Skin of body (tissue), 2 donors: ENCODE measurements around the gene CCDC179. TPM values are rescaled to one million over a fixed set of nuclear protein-coding genes. Genes with fewer than 3 reads are reported as not detected.

Experiments
- DNase-seq: peaks from one replicate; lab custom pipeline; 2025; lab: John Stamatoyannopoulos, UW
- total RNA-seq: library from RNA; depleted of rRNA; stranded (reverse); fragments of >200 nt; gene quantifications from one replicate; pipeline ENCODE4 v1.2.3, GENCODE V29; 2014

CCDC179 gene
- total RNA-seq, result not detected

DNA sequence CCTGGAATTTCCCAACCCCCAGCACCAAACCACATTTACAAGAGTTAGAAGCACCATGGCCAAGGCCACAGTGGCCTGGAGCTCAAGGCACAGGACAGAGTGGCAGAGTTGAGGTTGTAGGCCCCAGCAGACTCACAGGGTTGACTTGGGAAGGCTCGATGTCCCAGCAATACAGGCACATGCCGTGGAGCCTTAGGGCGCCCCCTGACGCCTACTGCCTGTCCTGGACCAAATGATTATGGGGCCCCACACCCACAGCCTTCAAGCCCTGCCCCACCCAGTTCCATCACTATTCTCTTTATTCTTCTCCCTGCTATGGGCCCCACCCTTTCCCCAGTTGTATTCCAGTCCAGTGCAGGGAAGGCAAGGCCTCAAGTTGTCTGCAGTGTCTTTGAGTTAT lies at the start of gene CCDC179:
TSS of gene CCDC179 (minus strand) at position 234 of the 400 bp plus-strand sequence. CDS start at position 181, 53 bp downstream.
- DNase-seq, result no peak

GRCh38 chr11:22903782-22904181 lies 43.5 kb upstream of the CCDC179 start:
- no peak for DNase-seq

DNA sequence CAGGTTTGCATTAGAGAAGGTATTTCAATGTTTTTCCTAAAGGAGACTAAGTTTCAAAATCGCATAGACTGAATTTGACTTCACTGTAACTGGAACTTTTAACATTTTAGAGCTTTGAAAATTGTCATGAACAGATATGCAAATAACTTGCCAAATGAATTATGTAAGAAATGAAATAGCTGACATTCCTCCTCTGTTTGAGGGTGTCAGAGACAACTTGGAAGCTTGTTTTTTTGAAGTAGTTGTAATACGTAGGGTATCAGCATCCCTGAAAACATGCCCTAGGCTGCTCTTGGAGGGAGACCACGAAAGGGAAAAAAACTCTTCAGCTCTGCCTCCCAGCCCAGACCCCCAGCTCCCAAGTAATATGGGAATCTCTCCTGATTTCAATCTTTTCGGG lies 41.3 kb upstream of the CCDC179 start:
- no peak for DNase-seq

- DNase-seq, result no peak
These were observed 40.7 kb upstream of the CCDC179 start for GRCh38 chr11:22900764-22901486.

- DNase-seq, result no peak
These were observed 37.8 kb upstream of the CCDC179 start for GRCh38 chr11:22898036-22898435.

DNA sequence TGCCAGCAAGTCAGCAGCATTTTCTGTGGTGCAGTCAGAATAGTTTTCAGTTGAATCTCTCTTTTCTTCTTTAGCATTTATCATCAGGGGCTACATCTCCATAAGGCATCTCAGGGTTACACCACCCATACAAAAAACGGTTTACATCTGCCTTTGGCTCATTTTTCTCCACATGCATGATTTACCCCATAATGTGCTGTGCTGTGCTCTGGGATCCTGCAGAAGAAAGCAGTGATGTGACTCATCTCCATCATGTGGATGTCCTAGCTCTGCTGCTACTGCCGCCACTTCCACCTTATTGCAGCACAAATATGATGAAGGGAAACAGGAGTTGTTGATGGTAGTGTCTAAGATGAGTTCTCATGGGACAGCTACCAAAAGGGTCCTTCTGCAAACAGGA lies 30.0 kb upstream of the CCDC179 start:
- DNase-seq, result no peak

DNA sequence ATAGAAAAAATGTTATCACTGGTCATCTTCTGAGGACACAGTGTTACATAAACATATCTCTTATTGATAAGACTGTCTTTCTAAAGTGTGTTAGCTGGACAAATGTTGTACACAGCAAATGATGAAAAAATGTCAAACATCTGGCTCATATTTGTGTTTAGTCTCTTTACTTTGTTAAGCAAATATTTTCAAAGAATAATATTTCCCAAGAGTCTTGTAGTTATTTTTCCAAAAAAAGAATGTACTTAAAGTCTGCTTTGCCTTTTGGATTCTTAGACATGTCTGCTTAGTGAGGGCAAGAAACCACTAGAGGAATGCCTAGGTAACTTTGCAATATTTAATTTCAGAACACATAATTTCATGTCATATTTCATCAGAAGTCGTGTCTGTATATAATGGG lies 23.9 kb upstream of the CCDC179 start:
- peak; percentile 6 for DNase-seq

DNA sequence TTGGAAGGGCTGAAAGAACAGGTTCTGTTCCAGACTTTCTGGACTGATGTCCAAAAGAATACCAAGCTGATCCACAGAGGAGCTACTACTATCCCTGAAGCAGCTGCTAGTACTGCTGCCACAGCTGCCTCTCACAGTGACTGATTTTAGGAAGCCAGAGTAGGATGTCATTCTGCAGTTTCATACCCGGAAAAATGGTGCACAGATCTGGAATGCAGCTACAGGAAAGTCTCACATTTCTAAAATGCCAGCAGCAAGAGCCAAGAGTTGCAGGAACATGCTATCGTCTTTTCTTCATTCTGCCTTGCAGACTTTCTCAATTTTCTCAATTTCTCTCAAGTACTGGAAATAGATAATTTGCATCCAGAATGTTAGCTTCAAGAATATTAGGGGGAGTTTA lies 19.4 kb upstream of the CCDC179 start:
- no peak for DNase-seq

DNA sequence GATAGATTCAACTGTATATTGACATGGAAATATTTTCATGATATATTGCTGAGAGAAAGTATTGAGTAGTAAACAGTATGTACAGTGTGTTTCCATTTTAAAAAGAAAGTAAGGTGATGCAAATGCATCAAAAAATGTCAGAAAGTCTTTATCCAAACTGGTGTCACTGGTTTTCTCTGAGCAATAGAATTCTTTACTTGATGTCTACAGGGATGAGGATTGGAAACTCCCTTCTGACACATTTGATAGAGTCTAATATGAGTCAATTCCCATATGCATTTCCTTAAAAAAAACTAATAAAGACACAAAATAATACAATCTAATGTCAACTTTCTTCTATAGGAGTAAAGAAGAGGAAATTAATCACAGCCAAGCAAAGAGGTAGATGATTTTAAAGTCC lies 18.3 kb upstream of the CCDC179 start:
- no peak for DNase-seq

- no peak for DNase-seq
These were observed 17.8 kb upstream of the CCDC179 start for GRCh38 chr11:22878039-22878438.

DNA sequence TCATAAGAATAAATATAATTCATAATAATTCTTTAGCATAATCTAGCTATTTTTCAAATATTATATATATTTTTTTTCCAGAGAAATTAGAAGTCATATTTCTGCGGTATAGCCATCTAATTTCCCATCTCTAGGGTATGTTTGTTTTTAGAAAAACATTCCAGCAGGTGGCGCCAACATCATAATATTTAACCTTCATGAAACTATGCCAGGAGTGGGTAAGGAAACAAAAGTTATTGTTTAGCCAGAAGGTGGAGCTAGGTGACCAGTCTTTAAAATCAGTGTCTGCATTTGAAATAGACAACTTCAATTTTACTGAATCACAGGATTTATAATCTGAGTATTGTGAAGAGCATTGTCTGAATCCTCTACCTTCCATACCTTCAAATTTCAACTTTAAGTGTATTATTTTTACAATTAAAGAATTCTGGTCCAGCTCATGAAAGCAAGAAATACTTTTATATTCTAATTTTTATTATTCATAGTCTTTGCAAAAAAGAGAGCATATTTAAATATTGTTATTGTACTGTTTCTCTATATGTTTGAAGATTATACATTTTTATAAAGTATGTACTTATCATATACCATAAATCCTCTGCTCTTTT lies 15.7 kb upstream of the CCDC179 start:
- peak; percentile 63 for DNase-seq

DNA sequence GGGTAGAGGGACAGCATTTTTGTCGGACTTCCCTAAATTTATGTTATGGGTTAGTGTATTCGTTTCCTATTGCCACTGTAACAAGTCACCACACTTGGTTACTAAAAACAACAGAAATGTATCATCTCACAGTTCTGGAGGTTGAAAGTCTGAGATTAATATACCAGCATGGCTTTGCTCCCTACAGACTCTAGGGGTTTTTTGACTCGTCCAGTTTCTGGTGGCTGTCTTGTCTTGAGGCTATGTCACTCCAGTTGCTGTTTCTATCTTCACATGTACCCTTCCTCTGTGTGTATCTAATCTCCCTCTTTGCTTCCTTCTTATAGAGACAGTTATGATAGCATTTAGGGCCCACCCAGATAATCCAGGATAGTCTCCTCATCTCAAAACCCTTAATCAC lies 9.1 kb upstream of the CCDC179 start:
- DNase-seq, result no peak

- DNase-seq, result no peak
These were observed 518 bp downstream of the CCDC179 start for GRCh38 chr11:22859756-22860155.

- no peak for DNase-seq
These were observed 8.8 kb downstream of the CCDC179 start for GRCh38 chr11:22851477-22851876.

DNA sequence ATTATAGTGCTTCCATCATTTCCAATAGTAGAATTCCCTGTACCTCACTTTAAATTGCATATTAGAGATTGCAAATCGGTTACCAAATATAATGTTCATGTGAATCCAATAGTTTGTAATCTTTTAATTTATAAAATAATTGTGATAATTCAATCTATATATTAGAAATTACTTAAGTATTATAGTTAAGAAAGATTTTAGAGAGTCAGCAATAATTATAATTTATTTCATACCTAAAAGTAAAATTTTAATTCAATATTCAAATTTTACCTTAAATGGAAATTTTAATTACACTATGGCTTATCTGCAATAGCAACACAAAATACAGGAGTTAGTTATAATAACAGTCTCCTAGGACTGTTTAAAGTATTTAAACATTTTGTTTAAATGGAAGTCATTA lies 13.5 kb downstream of the CCDC179 start:
- no peak for DNase-seq

GRCh38 chr11:22832315-22833015 lies 27.8 kb downstream of the CCDC179 start:
- no peak for DNase-seq

- DNase-seq, result no peak
These were observed 30.2 kb downstream of the CCDC179 start for GRCh38 chr11:22830082-22830414.

GRCh38 chr11:22829231-22830081 lies 30.8 kb downstream of the CCDC179 start, which contains the start of gene SVIP:
Gene SVIP (minus strand): TSS chr11:22829801. CDS start chr11:22829748, 53 bp downstream.
- DNase-seq, result peak; percentile 84

DNA sequence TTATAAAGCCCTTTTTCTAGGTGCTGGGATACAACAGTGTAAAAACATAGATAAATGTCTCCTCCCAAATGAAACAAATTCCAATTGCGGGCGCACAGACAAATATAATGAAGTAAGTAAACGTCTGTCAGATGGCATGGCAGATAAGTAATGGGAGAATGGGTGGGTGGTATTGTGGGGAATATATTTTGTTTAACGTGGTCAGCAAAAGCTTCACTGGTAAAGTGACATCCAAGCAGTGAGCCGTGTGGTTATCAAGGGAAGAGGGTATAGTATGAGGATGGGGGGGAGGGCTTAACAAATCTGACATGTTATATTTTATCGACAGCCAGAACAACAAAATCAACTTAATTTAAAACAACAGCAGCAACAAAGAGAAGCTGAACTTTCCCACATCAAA lies 31.9 kb downstream of the CCDC179 start:
- DNase-seq, result no peak

GRCh38 chr11:22822203-22822602 lies 38.1 kb downstream of the CCDC179 start:
- DNase-seq, result no peak

DNA sequence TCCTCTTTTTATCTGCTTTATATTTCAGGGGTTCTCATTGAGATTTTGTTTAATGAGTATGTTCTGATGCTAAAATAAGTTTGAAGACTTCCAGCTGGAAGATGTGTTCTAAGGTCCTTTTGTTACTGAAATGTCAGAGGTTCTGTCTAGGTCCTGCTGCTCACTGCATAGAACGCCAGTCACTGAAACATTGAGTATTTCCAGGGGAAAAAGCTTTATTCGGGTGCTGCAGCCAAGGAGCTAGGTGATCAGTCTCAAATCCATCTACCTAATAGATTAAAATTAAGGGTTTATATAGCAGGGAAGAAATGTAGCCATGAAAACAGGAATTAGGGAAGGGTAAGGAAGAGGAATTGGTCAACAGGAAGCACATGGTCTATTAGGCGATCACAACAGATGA lies 50.4 kb downstream of the CCDC179 start:
- no peak for DNase-seq
